Adrenal gland (tissue), 12 donors: Measurements from ENCODE around the gene MAN1C1. TPM values are rescaled to one million over a fixed set of nuclear protein-coding genes. Genes with fewer than 3 reads are reported as not detected.

Source experiments
- DNase-seq, 7 donors: peaks; one replicate each; pipeline ENCODE4 v3.0.0-alpha.2; 2019 to 2020
- H3K27ac ChIP-seq, 5 donors: fragments of 200-600 bp; sonication (generic) in 4 of 5; 1 replicate in 3 of 5; 2 replicates in 2 of 5; pipeline versions ENCODE4 v1.5.1 to v1.8.0; 2016 to 2020; ENCODE audit warnings: mild to moderate bottlenecking in 1 of 5
- H3K27me3 ChIP-seq: fragments of 200-600 bp; 2 replicates; pipeline ENCODE4 v1.8.0; 2021
- H3K36me3 ChIP-seq, 2 donors: fragments of 200-600 bp; replicated peaks in 1 of 2; 1 replicate in 1 of 2; 2 replicates in 1 of 2; pipeline versions ENCODE4 v1.5.1 to v1.8.0; 2018 to 2022
- H3K4me1 ChIP-seq, 2 donors: fragments of 200-600 bp; replicated peaks in 1 of 2; 1 replicate in 1 of 2; 2 replicates in 1 of 2; pipeline versions ENCODE4 v1.5.1 to v1.8.0; 2018 to 2021
- H3K4me3 ChIP-seq, 4 donors: fragments of 200-600 bp; sonication (generic) in 3 of 4; one replicate each; pipeline ENCODE4 v1.5.1; 2016 to 2018
- H3K9me3 ChIP-seq, 3 donors: fragments of 200-600 bp; sonication (generic) in 1 of 3; replicated peaks in 1 of 3; 1 replicate in 2 of 3; 2 replicates in 1 of 3; pipeline versions ENCODE4 v1.5.1 to v1.8.0; 2016 to 2021
- CTCF ChIP-seq, 6 experiments: fragments of 450-650 bp in 4 of 6; fragments of 200-600 bp in 2 of 6; sonication (generic) in 1 of 6; IDR thresholded peaks; 1 replicate in 5 of 6; 2 replicates in 1 of 6; pipeline versions ENCODE4 v1.5.1 to v1.8.0; 2016 to 2021; ENCODE audit warnings: antibody characterized with exemption in 6 of 6, mild to moderate bottlenecking in 2 of 6, moderate library complexity in 1 of 6
- POLR2A ChIP-seq, 2 donors: fragments of 450-650 bp; IDR thresholded peaks; one replicate each; pipeline ENCODE4 v1.6.1; 2017; ENCODE audit warnings: antibody characterized with exemption in 2 of 2, mild to moderate bottlenecking in 2 of 2, moderate library complexity in 1 of 2
- WGBS, 4 donors: extraction: QIAGEN DNeasy Blood & Tissue Kit in 2 of 4; methylation state at CpG; one replicate each; pipeline versions ENCODE4 v1.1.5 to v1.1.7; 2013 to 2017; 5-methylcytosine and 5-hydroxymethylcytosine counted together
- intact Hi-C, 2 donors: fragments of 100-400 bp; cut with DNase I; formaldehyde crosslinking; loops; one replicate each; pipeline versions ENCODE4 v1.14.1 to v1.15.0; 2022 to 2023
- polyA plus RNA-seq, 3 donors: library from polyadenylated mRNA; stranded (reverse); fragments of 200-250 nt in 2 of 3; fragments of 350-450 nt in 1 of 3; fragmentation: Illumina TruSeq in 1 of 3; extraction: RNeasy Lipid Tissue Mini Kit (QIAGEN cat#74804) in 1 of 3; gene quantifications; one replicate each; pipeline ENCODE4 v1.2.3, GENCODE V29; 2013 to 2014
- total RNA-seq, 9 donors: library from RNA; depleted of rRNA in 4 of 9; stranded (reverse); fragments of >200 nt in 4 of 9; fragments of 120-200 nt in 1 of 9; fragmentation: NEBNext Ultra II Directional in 1 of 9; extraction: Animal tissue kit (Norgen Biotek cat#: 25700) in 1 of 9; gene quantifications; one replicate each; pipeline versions ENCODE4 v1.1.0 to v1.2.4, GENCODE V29; 2013 to 2023
- donor health status: healthy with polysubstance abuse.
- donor health status: Bipolar disorder and iron deficiency.
- donor health status: DM: yes; HTN: yes; CAD: no.
- donor health status: DM: no; HTN: no; CAD: no.
- donor health status: DM: no; HTN: no; CAD: no.
- donor health status: DM: yes; HTN: yes; CAD: no.

Gene MAN1C1
- total and polyA plus RNA-seq, 12 donors = 2.7 to 58.7 (median 27.7) TPM

DNA sequence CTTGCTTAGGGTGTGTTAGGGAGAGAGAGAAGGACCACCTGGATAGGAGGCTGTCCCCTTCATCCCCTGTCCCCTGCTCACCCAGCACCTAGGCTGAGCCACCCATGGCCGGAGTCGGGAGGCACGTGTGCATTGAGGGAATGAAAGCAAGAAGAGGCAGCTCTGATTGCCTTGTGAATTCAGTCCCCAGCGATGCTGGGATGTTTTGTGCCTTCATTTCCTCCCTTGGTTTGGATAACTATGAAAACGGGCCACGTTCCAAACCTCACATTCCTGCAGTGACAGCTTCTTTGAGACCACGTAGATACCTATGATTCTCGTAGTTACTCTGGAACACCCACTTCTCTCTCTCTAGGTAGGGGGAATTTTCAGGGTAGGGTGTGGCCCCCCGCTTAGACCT is 67.1 kb downstream of the MAN1C1 start:
- Histone ChIP-seq H3K4me3 (no peak overlapping the region), H3K4me1 (peaks cover 0 to 10% of the 10 kb centered on the region in 2 donors), H3K27me3 (no peaks in the 10 kb centered on the region), H3K9me3 (no peaks in the 10 kb centered on the region), H3K27ac (peak overlapping the region in 1 of 5 donors; percentile 39), H3K36me3 (no peaks in the 10 kb centered on the region)
- intact Hi-C loops = loop anchor here in 1 of 2 donors (10.0 kb wide), 1 partner anchor 59 kb away; no protein-coding TSS in a partner anchor
- WGBS, 4 donors = 67 to 75% (median 70%) methylated on average over 9 of the region's 9 CpGs
- TF ChIP-seq CTCF (IDR thresholded peaks at IDR 0.05) (no peak), POLR2A (IDR thresholded peaks at IDR 0.05) (no peak)
- no peak for DNase-seq

DNA sequence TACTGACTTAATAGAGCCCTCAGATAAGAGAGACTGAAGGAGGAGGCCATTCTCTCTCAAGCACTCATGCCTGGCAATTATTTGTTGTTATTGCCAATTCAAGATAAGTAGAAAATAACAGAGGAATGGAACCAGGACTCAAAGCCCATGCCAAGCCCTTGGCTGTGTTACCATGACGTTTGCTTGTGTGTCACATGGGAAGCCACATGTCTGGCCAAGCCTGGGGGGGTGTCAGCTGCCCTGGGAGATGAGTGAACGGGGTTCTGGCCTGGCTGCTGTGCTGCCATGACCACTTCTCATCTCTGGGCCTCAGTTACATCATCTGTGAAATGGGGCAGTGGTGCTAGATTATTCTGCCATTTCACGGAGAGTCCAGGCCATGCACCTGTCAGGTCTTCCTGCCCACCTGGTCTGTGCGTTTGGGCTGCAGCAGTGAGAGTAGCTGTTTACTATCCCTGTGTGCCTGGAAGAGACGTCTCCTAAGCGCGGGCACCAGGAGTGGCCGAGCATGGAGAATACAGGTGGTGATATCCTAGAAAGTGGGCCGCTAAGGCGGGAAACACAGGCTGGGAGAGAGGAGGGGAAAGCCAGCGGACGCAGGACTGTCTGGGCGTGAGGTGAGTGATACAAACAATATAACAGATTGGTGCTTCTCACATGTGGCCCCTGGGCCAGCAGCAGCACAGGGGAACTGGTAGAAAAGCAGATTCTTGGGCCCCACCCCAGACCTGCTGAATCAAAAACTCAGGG is 67.8 kb downstream of the MAN1C1 start:
- Histone ChIP-seq H3K4me3 (no peak overlapping the region), H3K9me3 (no peaks in the 10 kb centered on the region), H3K36me3 (no peaks in the 10 kb centered on the region), H3K4me1 (peaks cover 0 to 17% of the 10 kb centered on the region in 2 donors), H3K27ac (no peak overlapping the region), H3K27me3 (no peaks in the 10 kb centered on the region)
- intact Hi-C loops = loop anchor here in 1 of 2 donors (10.0 kb wide), 1 partner anchor 60 kb away; no protein-coding TSS in a partner anchor
- TF ChIP-seq POLR2A (IDR thresholded peaks at IDR 0.05) (no peak), CTCF (IDR thresholded peaks at IDR 0.05) (no peak)
- DNase-seq = no peak
- 90 to 92% (median 91%) methylated on average over 12 to 13 of the region's 13 CpGs for WGBS, 4 donors

- Histone ChIP-seq H3K9me3 (no peaks in the 10 kb centered on the region), H3K27ac (no peak overlapping the region), H3K27me3 (no peaks in the 10 kb centered on the region), H3K36me3 (no peaks in the 10 kb centered on the region), H3K4me1 (peaks cover 0 to 22% of the 10 kb centered on the region in 2 donors), H3K4me3 (no peak overlapping the region)
- no peak for DNase-seq
- WGBS, 4 donors = 85 to 94% (median 88%) methylated on average over 8 to 11 of the region's 11 CpGs
- intact Hi-C loops = loop anchor here in 1 of 2 donors (10.0 kb wide), 1 partner anchor 60 kb away; no protein-coding TSS in a partner anchor
- TF ChIP-seq POLR2A (IDR thresholded peaks at IDR 0.05) = no peak
- no peak for TF ChIP-seq CTCF (IDR thresholded peaks at IDR 0.05)
These were observed 68.7 kb downstream of the MAN1C1 start for GRCh38 chr1:25685211-25685750.

- Histone ChIP-seq H3K9me3 (no peaks in the 10 kb centered on the region), H3K36me3 (no peaks in the 10 kb centered on the region), H3K4me1 (peaks cover 0 to 22% of the 10 kb centered on the region in 2 donors), H3K27ac (no peak overlapping the region), H3K27me3 (no peaks in the 10 kb centered on the region), H3K4me3 (no peak overlapping the region)
- intact Hi-C loops = loop anchor here in 1 of 2 donors (10.0 kb wide), 1 partner anchor 61 kb away; no protein-coding TSS in a partner anchor
- WGBS, 4 donors = 90 to 97% (median 94%) methylated on average over 19 of the region's 19 CpGs
- no peak for TF ChIP-seq POLR2A (IDR thresholded peaks at IDR 0.05)
- no peak for TF ChIP-seq CTCF (IDR thresholded peaks at IDR 0.05)
- no peak for DNase-seq
These were observed 69.5 kb downstream of the MAN1C1 start for GRCh38 chr1:25685938-25686665.
